Panc1 (cell line): ENCODE results near the gene TOGARAM2. TPM values are rescaled to one million over a fixed set of nuclear protein-coding genes. Genes with fewer than 3 reads are reported as not detected.

Experiments
- ATAC-seq: fragments of 200-7000 bp; cut with Tn5 transposase; 2 replicates; pipeline ENCODE4 v1.9.1; 2020; ENCODE audit warnings: mild to moderate bottlenecking, moderate library complexity
- BruUV-seq: library from RNA; stranded (reverse); fragments of 400-500 nt; replicated peaks from 2 replicates; lab custom pipeline; 2021; lab: Mats Ljungman, UMichigan
- CTCF ChIA-PET: fragments of 300-600 bp; sonication (Branson Sonifier 250); formaldehyde crosslinking; loops from one replicate; lab custom pipeline; 2022; ENCODE audit warnings: antibody characterized with exemption; lab: Charles Lee
- POLR2A ChIA-PET: fragments of 300-600 bp; sonication (Branson Sonifier 250); formaldehyde crosslinking; loops from one replicate; lab custom pipeline; 2022; ENCODE audit warnings: antibody characterized with exemption; lab: Charles Lee
- DNase-seq: peaks from one replicate; pipeline ENCODE4 v3.0.0-alpha.2; 2010; ENCODE audit warnings: low read depth, low spot score
- H3K27ac ChIP-seq: 2 replicates; pipeline ENCODE4 v1.5.1; 2011; ENCODE audit warnings: mild to moderate bottlenecking, low read length, inconsistent platforms
- H3K27me3 ChIP-seq: fragments of 200-500 bp; sonication (Bioruptor generic); 2 replicates; pipeline ENCODE4 v1.6.0; 2014; ENCODE audit warnings: low read length, inconsistent platforms; ENCODE audit not compliant: control insufficient read depth, insufficient read depth
- H3K36me3 ChIP-seq: fragments of 200-500 bp; sonication (Bioruptor generic); 2 replicates; pipeline ENCODE4 v1.5.1; 2014; ENCODE audit warnings: inconsistent platforms, mild to moderate bottlenecking, low read length, moderate library complexity; ENCODE audit not compliant: control insufficient read depth, insufficient read depth
- H3K4me1 ChIP-seq: 2 replicates; pipeline ENCODE4 v1.5.1; 2011; ENCODE audit warnings: inconsistent platforms, mild to moderate bottlenecking, low read length, moderate library complexity; ENCODE audit not compliant: control insufficient read depth, insufficient read depth
- H3K4me3 ChIP-seq, 2 experiments: 2 replicates each; pipeline ENCODE4 v1.5.1; 2011 to 2012; ENCODE audit warnings: low read depth in 2 of 2, low read length in 2 of 2, mild to moderate bottlenecking in 2 of 2, inconsistent platforms in 1 of 2, moderate library complexity in 1 of 2
- H3K9me3 ChIP-seq: fragments of 200-500 bp; sonication (Bioruptor generic); 2 replicates; pipeline ENCODE4 v1.5.1; 2014; ENCODE audit warnings: low read depth, mild to moderate bottlenecking, inconsistent platforms, low read length, moderate library complexity; ENCODE audit not compliant: control insufficient read depth, insufficient read depth
- POLR2AphosphoS5 ChIP-seq: IDR thresholded peaks from 2 replicates; pipeline ENCODE4 v1.6.1; 2012; ENCODE audit warnings: mild to moderate bottlenecking, low read depth, low read length, moderate library complexity
- SIN3A ChIP-seq: IDR thresholded peaks from 2 replicates; pipeline ENCODE4 v1.6.1; 2012; ENCODE audit warnings: low read depth, mild to moderate bottlenecking, low read length, moderate library complexity, borderline replicate concordance; ENCODE audit not compliant: insufficient read depth
- TCF7L2 ChIP-seq: IDR thresholded peaks from 2 replicates; pipeline ENCODE4 v1.6.1; 2011; ENCODE audit warnings: mild to moderate bottlenecking, low read depth, low read length, inconsistent platforms
- in situ Hi-C: cut with HindIII; loops from 2 replicates; pipeline ENCODE4 v1.10.0; 2016; ENCODE audit warnings: low sequenced_read_pairs, low pct_unique_long_range_greater_than_20kb
- intact Hi-C: fragments of 100-400 bp; cut with micrococcal nuclease; formaldehyde crosslinking; loops from one replicate; pipeline ENCODE4 v1.10.0; 2022; ENCODE audit not compliant: unreplicated experiment
- total RNA-seq: library from RNA; stranded (reverse); gene quantifications from one replicate; pipeline ENCODE4 v1.2.1, GENCODE V29; 2021; ENCODE audit not compliant: unreplicated experiment
- TF ChIP-seq, protein P1 (sequence below), 2 experiments: IDR thresholded peaks; 2 replicates each; pipeline ENCODE4 v1.6.1; 2011 to 2012; ENCODE audit warnings: low read depth in 2 of 2, control low read depth in 1 of 2, low read length in 1 of 2, mild to moderate bottlenecking in 1 of 2, moderate library complexity in 1 of 2; ENCODE audit not compliant: insufficient read depth in 1 of 2
- TF ChIP-seq, protein P2 (sequence below): fragments of 450-650 bp; IDR thresholded peaks from 2 replicates; pipeline ENCODE4 v1.5.1; 2017; ENCODE audit warnings: mild to moderate bottlenecking

TOGARAM2 gene
- total RNA-seq, 1 experiment from 2014 or later: 0.44 TPM

DNA sequence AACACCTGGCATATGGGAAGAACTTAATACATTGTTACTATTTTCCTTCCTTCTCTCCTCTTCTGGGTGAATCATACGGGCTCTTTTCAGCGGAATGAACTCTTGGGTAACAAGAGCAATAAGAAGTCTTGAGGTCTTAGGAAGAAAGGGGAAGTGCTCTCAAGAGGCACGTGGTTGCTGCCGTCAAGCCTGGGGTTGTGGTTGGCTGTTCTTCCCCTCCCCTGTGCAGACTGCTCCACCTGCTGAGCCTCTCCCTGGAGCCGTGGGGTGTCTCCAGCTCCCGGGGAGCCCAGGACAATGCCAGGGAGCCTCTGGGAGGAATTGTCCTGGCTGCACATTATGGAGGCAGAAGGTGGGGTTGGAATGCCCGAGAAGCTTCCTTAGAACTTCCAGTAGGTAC is 19.4 kb downstream of the TOGARAM2 start:
- in situ Hi-C loops (no loop called here), intact Hi-C loops (no loop called here)
- BruUV-seq: no TSS peak
- ChIA-PET CTCF (no interaction called here), POLR2A (no interaction called here)
- Histone ChIP-seq H3K4me3 (no peak overlapping the region), H3K36me3 (no peaks in the 10 kb centered on the region), H3K4me1 (no peaks in the 10 kb centered on the region), H3K27me3 (no peaks in the 10 kb centered on the region), H3K27ac (no peak overlapping the region), H3K9me3 (no peaks in the 10 kb centered on the region)
- no peak for TF ChIP-seq TCF7L2
- TF ChIP-seq POLR2AphosphoS5: no peak
- TF ChIP-seq, protein P1, sequence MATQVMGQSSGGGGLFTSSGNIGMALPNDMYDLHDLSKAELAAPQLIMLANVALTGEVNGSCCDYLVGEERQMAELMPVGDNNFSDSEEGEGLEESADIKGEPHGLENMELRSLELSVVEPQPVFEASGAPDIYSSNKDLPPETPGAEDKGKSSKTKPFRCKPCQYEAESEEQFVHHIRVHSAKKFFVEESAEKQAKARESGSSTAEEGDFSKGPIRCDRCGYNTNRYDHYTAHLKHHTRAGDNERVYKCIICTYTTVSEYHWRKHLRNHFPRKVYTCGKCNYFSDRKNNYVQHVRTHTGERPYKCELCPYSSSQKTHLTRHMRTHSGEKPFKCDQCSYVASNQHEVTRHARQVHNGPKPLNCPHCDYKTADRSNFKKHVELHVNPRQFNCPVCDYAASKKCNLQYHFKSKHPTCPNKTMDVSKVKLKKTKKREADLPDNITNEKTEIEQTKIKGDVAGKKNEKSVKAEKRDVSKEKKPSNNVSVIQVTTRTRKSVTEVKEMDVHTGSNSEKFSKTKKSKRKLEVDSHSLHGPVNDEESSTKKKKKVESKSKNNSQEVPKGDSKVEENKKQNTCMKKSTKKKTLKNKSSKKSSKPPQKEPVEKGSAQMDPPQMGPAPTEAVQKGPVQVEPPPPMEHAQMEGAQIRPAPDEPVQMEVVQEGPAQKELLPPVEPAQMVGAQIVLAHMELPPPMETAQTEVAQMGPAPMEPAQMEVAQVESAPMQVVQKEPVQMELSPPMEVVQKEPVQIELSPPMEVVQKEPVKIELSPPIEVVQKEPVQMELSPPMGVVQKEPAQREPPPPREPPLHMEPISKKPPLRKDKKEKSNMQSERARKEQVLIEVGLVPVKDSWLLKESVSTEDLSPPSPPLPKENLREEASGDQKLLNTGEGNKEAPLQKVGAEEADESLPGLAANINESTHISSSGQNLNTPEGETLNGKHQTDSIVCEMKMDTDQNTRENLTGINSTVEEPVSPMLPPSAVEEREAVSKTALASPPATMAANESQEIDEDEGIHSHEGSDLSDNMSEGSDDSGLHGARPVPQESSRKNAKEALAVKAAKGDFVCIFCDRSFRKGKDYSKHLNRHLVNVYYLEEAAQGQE (IDR thresholded peaks at IDR 0.05; ENCODE audit: insufficient read depth in 1 of 2, low read depth in 2 of 2, low read length in 1 of 2): no peak
- no peak for TF ChIP-seq SIN3A
- TF ChIP-seq, protein P2, sequence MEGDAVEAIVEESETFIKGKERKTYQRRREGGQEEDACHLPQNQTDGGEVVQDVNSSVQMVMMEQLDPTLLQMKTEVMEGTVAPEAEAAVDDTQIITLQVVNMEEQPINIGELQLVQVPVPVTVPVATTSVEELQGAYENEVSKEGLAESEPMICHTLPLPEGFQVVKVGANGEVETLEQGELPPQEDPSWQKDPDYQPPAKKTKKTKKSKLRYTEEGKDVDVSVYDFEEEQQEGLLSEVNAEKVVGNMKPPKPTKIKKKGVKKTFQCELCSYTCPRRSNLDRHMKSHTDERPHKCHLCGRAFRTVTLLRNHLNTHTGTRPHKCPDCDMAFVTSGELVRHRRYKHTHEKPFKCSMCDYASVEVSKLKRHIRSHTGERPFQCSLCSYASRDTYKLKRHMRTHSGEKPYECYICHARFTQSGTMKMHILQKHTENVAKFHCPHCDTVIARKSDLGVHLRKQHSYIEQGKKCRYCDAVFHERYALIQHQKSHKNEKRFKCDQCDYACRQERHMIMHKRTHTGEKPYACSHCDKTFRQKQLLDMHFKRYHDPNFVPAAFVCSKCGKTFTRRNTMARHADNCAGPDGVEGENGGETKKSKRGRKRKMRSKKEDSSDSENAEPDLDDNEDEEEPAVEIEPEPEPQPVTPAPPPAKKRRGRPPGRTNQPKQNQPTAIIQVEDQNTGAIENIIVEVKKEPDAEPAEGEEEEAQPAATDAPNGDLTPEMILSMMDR: no peak
- DNase-seq (no peak), ATAC-seq (no peak)

DNA sequence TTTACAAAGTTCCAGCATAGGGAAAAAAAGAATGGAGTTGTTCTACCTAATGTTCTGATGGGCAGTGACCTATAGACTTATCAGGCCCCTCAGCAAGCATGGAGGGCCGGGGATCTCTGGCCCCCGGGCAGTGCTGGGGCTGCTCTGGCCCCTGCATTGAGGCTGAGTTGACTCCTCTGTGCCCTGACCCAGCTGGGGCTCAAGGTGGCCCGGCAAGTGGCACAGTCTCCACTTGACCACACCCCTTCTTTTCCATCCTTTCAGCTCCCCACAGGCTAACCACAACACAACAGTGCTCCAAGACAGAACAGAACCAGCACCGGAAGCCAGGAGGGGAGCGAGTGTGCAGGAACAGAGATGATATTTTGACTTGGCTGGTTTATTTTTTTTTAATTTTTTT is 19.9 kb downstream of the TOGARAM2 start:
- BruUV-seq: no TSS peak
- Histone ChIP-seq H3K9me3 (no peaks in the 10 kb centered on the region), H3K36me3 (no peaks in the 10 kb centered on the region), H3K4me3 (no peak overlapping the region), H3K27me3 (no peaks in the 10 kb centered on the region), H3K27ac (no peak overlapping the region), H3K4me1 (no peaks in the 10 kb centered on the region)
- no peak for TF ChIP-seq TCF7L2
- ChIA-PET CTCF (no interaction called here), POLR2A (no interaction called here)
- intact Hi-C loops: no loop called here
- ATAC-seq (no peak), DNase-seq (no peak)
- in situ Hi-C loops: no loop called here

DNA sequence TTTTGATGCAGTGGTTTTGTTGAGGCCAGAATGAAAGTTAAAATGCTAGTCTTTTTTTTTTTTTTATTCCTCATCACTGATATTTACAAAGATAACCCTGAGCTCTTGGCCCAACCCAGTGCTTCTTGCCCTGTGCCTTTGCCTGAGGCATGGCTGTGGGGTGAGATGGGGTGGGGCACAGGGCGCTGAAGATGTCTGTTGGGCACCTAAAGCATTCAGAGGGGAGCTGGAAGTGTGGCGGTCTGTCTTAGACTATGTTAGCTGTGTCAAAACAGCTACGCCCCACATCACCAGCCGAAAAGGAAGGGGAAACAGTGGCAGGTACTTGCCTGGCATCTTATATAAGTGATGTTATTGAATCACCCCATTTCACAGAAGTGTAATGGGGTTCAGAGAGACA is 20.7 kb downstream of the TOGARAM2 start:
- no TSS peak for BruUV-seq
- TF ChIP-seq TCF7L2 (no peak), SIN3A (no peak), POLR2AphosphoS5 (no peak)
- TF ChIP-seq, protein P2: no peak
- TF ChIP-seq, protein P1 (IDR thresholded peaks at IDR 0.05; ENCODE audit: insufficient read depth in 1 of 2, low read depth in 2 of 2, low read length in 1 of 2): no peak
- Histone ChIP-seq H3K9me3 (no peaks in the 10 kb centered on the region), H3K27me3 (no peaks in the 10 kb centered on the region), H3K4me3 (no peak overlapping the region), H3K4me1 (no peaks in the 10 kb centered on the region), H3K27ac (no peak overlapping the region), H3K36me3 (no peaks in the 10 kb centered on the region)
- ChIA-PET POLR2A (interaction anchor here (0.6 kb wide), 1 partner anchor 353 kb away, joined by 8 read pairs; no protein-coding TSS in a partner anchor), CTCF (no interaction called here)
- intact Hi-C loops (no loop called here), in situ Hi-C loops (no loop called here)
- no peak for ATAC-seq
- DNase-seq: no peak
